H1 (cell line): ENCODE measurements around the gene RABIF. TPM values are rescaled to one million over a fixed set of nuclear protein-coding genes. Genes with fewer than 3 reads are reported as not detected.

ENCODE experiments used
- CTCF ChIA-PET: fragments of 300-600 bp; sonication (Branson Sonifier 250); formaldehyde crosslinking; loops from one replicate; lab custom pipeline; 2021; ENCODE audit not compliant: partially characterized antibody; lab: Charles Lee
- POLR2A ChIA-PET: fragments of 300-600 bp; sonication (Branson Sonifier 250); formaldehyde crosslinking; loops from one replicate; lab custom pipeline; 2021; ENCODE audit warnings: inconsistent platforms; ENCODE audit not compliant: partially characterized antibody; lab: Charles Lee
- DNase-seq, 2 experiments: peaks; one replicate each; pipeline versions ENCODE4 v3.0.0 to v3.0.0-alpha.2; 2010 to 2022; ENCODE audit warnings: low spot score in 2 of 2, low read depth in 1 of 2, mixed read lengths in 1 of 2
- FAIRE-seq: peaks from 2 replicates; lab custom pipeline; 2011; peaks lifted over from hg19 to GRCh38; lab: Jason Lieb, UNC
- H2AFZ ChIP-seq: 2 replicates; pipeline ENCODE4 v1.8.1; 2012; ENCODE audit warnings: low read length, inconsistent platforms
- H2AK5ac ChIP-seq: 2 replicates; pipeline ENCODE4 v1.6.1; 2013; ENCODE audit warnings: low read depth, low read length
- H2BK120ac ChIP-seq: replicated peaks from 2 replicates; pipeline ENCODE3; 2013; ENCODE audit warnings: low read depth, low read length, inconsistent platforms
- H2BK12ac ChIP-seq: 2 replicates; pipeline ENCODE4 v1.6.1; 2013; ENCODE audit warnings: low read depth, low read length
- H2BK15ac ChIP-seq: 2 replicates; pipeline ENCODE4 v1.6.1; 2013; ENCODE audit warnings: low read length
- H2BK20ac ChIP-seq: 2 replicates; pipeline ENCODE4 v1.6.1; 2013; ENCODE audit warnings: low read length
- H2BK5ac ChIP-seq: 2 replicates; pipeline ENCODE4 v1.6.1; 2013; ENCODE audit warnings: low read depth, low read length
- H3K14ac ChIP-seq: 2 replicates; pipeline ENCODE4 v1.6.1; 2013; ENCODE audit warnings: inconsistent platforms; ENCODE audit not compliant: insufficient read length
- H3K18ac ChIP-seq: 2 replicates; pipeline ENCODE4 v1.6.1; 2013; ENCODE audit warnings: low read length; ENCODE audit errors: extremely low read depth
- H3K23ac ChIP-seq: 2 replicates; pipeline ENCODE4 v1.6.1; 2013; ENCODE audit warnings: inconsistent platforms; ENCODE audit not compliant: insufficient read length
- H3K23me2 ChIP-seq: 2 replicates; pipeline ENCODE4 v1.6.1; 2013; ENCODE audit warnings: low read depth, low read length
- H3K27ac ChIP-seq: 2 replicates; pipeline ENCODE4 v1.6.1; 2011; ENCODE audit warnings: low read depth, low read length, inconsistent platforms
- H3K27me3 ChIP-seq, 4 experiments: replicated peaks in 1 of 4; 1 replicate in 1 of 4; 2 replicates in 3 of 4; pipeline versions ENCODE4 v1.6.1 to v1.8.1; 2011 to 2013; ENCODE audit warnings: low read length in 3 of 4, mild to moderate bottlenecking in 3 of 4, inconsistent platforms in 2 of 4, mixed read lengths in 2 of 4, moderate library complexity in 1 of 4; ENCODE audit not compliant: control insufficient read depth in 3 of 4, insufficient read depth in 3 of 4; ENCODE audit errors: extremely low read depth in 1 of 4
- H3K36me3 ChIP-seq, 4 experiments: 2 replicates each; pipeline versions ENCODE4 v1.6.1 to v1.8.1; 2011 to 2013; ENCODE audit warnings: mild to moderate bottlenecking in 4 of 4, low read length in 3 of 4, moderate library complexity in 2 of 4, control low read depth in 1 of 4, inconsistent platforms in 1 of 4; ENCODE audit not compliant: insufficient read depth in 4 of 4, control insufficient read depth in 2 of 4
- H3K4ac ChIP-seq: replicated peaks from 2 replicates; pipeline ENCODE3; 2013; ENCODE audit warnings: low read length, low read depth, mixed read lengths, inconsistent platforms; ENCODE audit not compliant: insufficient read length
- H3K4me1 ChIP-seq, 4 experiments: replicated peaks in 1 of 4; 1 replicate in 1 of 4; 2 replicates in 3 of 4; pipeline versions ENCODE4 v1.6.1 to v1.8.1; 2011 to 2013; ENCODE audit warnings: low read length in 3 of 4, inconsistent platforms in 2 of 4, mixed read lengths in 1 of 4; ENCODE audit not compliant: insufficient read depth in 4 of 4, control insufficient read depth in 3 of 4
- H3K4me2 ChIP-seq, 2 experiments: 2 replicates each; pipeline versions ENCODE4 v1.6.1 to v1.8.1; 2011 to 2013; ENCODE audit warnings: low read depth in 2 of 2, low read length in 2 of 2, control low read depth in 1 of 2, inconsistent platforms in 1 of 2, mild to moderate bottlenecking in 1 of 2; ENCODE audit not compliant: insufficient read depth in 1 of 2
- H3K4me3 ChIP-seq, 4 experiments: fragments of 200-600, 300-600 bp in 1 of 4; sonication (generic), shearing (Covaris generic), sonication (Bioruptor Twin) in 1 of 4; 2 replicates each; pipeline versions ENCODE4 v1.5.1 to v1.8.1; 2011 to 2016; ENCODE audit warnings: low read length in 4 of 4, low read depth in 3 of 4, control low read depth in 2 of 4, inconsistent platforms in 2 of 4, mild to moderate bottlenecking in 2 of 4, mixed read lengths in 1 of 4, moderate library complexity in 1 of 4; ENCODE audit not compliant: insufficient read depth in 2 of 4; ENCODE audit errors: extremely low read depth in 1 of 4
- H3K56ac ChIP-seq: replicated peaks from 2 replicates; pipeline ENCODE3; 2013; ENCODE audit warnings: low read depth, mild to moderate bottlenecking, mixed read lengths, low read length, inconsistent platforms; ENCODE audit not compliant: insufficient read length
- H3K79me1 ChIP-seq: 2 replicates; pipeline ENCODE4 v1.6.1; 2013; ENCODE audit warnings: low read depth, low read length, control low read depth
- H3K79me2 ChIP-seq, 2 experiments: 2 replicates each; pipeline versions ENCODE4 v1.6.1 to v1.8.1; 2012 to 2013; ENCODE audit warnings: low read length in 2 of 2, mild to moderate bottlenecking in 2 of 2, inconsistent platforms in 1 of 2; ENCODE audit not compliant: insufficient read depth in 2 of 2, control insufficient read depth in 1 of 2
- H3K9ac ChIP-seq, 4 experiments: replicated peaks in 1 of 4; 1 replicate in 1 of 4; 2 replicates in 3 of 4; pipeline versions ENCODE4 v1.6.1 to v1.8.1; 2011 to 2013; ENCODE audit warnings: low read depth in 3 of 4, low read length in 3 of 4, control low read depth in 2 of 4, mild to moderate bottlenecking in 2 of 4, moderate library complexity in 2 of 4, inconsistent platforms in 1 of 4; ENCODE audit errors: extremely low read depth in 1 of 4
- H3K9me3 ChIP-seq, 2 experiments: 2 replicates each; pipeline versions ENCODE4 v1.6.1 to v1.8.1; 2012 to 2013; ENCODE audit warnings: mild to moderate bottlenecking in 2 of 2, moderate library complexity in 2 of 2, control low read depth in 1 of 2, inconsistent platforms in 1 of 2, low read depth in 1 of 2, low read length in 1 of 2, mixed read lengths in 1 of 2; ENCODE audit not compliant: insufficient read depth in 2 of 2
- H4K20me1 ChIP-seq, 2 experiments: replicated peaks in 1 of 2; 2 replicates each; pipeline versions ENCODE3 to v1.8.1; 2011 to 2013; ENCODE audit warnings: inconsistent platforms in 2 of 2, low read length in 2 of 2, mild to moderate bottlenecking in 1 of 2; ENCODE audit not compliant: insufficient read depth in 2 of 2, control insufficient read depth in 1 of 2
- H4K5ac ChIP-seq: 2 replicates; pipeline ENCODE4 v1.6.1; 2013; ENCODE audit warnings: low read length, low read depth, mixed read lengths, inconsistent platforms; ENCODE audit not compliant: insufficient read length
- H4K8ac ChIP-seq: 2 replicates; pipeline ENCODE4 v1.8.0; 2013; ENCODE audit warnings: mild to moderate bottlenecking, moderate library complexity, low read length, inconsistent platforms; ENCODE audit not compliant: insufficient read depth; ENCODE audit errors: extremely low read depth
- H4K91ac ChIP-seq: replicated peaks from 2 replicates; pipeline ENCODE3; 2013; ENCODE audit warnings: low read length, mixed read lengths, inconsistent platforms; ENCODE audit not compliant: insufficient read length
- MAFK ChIP-seq: IDR thresholded peaks from 2 replicates; pipeline ENCODE4 v1.6.1; 2012; ENCODE audit warnings: low read depth, mild to moderate bottlenecking, improper control_type of control experiment, low read length
- WGBS, 2 experiments: shearing (Covaris generic) in 1 of 2; methylation state at CpG; one replicate each; pipeline versions ENCODE4 v1.1.6 to v1.1.7; 2013 to 2015; ENCODE audit warnings: low lambda C conversion rate in 2 of 2, mixed read lengths in 2 of 2, inconsistent platforms in 1 of 2, low coverage in 1 of 2, missing lambda C conversion rate in 1 of 2; ENCODE audit not compliant: insufficient replicate concordance in 2 of 2, insufficient coverage in 1 of 2, insufficient read length in 1 of 2; ENCODE audit errors: extremely low coverage in 1 of 2, missing lambda C conversion rate in 1 of 2; 5-methylcytosine and 5-hydroxymethylcytosine counted together
- polyA plus RNA-seq, 7 experiments: library from polyadenylated mRNA; depleted of rRNA in 3 of 7; stranded (reverse) in 5 of 7; unstranded in 2 of 7; fragments of >200 nt in 5 of 7; fragments of 200-250 nt in 2 of 7; gene quantifications; 1 replicate in 5 of 7; 2 replicates in 1 of 7; 4 replicates in 1 of 7; pipeline versions ENCODE4 v1.2.1 to v1.2.3, GENCODE V29; 2011 to 2013; ENCODE audit warnings: missing spikeins in 2 of 7, mixed read lengths in 2 of 7
- total RNA-seq: library from RNA; stranded (reverse); fragmentation: NEBNext Ultra II Directional; extraction: Animal tissue kit (Norgen Biotek cat#: 25700); gene quantifications from 2 replicates; pipeline ENCODE4 v1.2.1, GENCODE V29; 2021

Gene RABIF
- total and polyA plus RNA-seq, 2 of the 8 experiments (the other 6 are each of a cell fraction or from before 2014, with no cell fraction given), result 5.6 to 6.9 TPM

- H3K27ac ChIP-seq, result no peak overlapping the region
- H2BK12ac ChIP-seq, result no peak overlapping the region
- H3K56ac ChIP-seq, result no peak overlapping the region
- H4K5ac ChIP-seq, result no peak overlapping the region
- H3K9ac ChIP-seq, result no peak overlapping the region
- no peaks in the 10 kb centered on the region for H3K23me2 ChIP-seq
- H4K8ac ChIP-seq, result no peak overlapping the region
- H2AFZ ChIP-seq, result no peak overlapping the region
- H2BK5ac ChIP-seq, result no peak overlapping the region
- no peaks in the 10 kb centered on the region for H3K27me3 ChIP-seq
- no peak overlapping the region for H3K4me3 ChIP-seq
- WGBS, 2 experiments, result 91% methylated on average over 11 of the region's 11 CpGs; no CpG with 5 or more reads in 1 of the 2 experiments
- H4K20me1 ChIP-seq, result peaks cover 0 to 1% of the 10 kb centered on the region in 2 experiments
- no peaks in the 10 kb centered on the region for H3K79me2 ChIP-seq
- H3K4me2 ChIP-seq, result no peak overlapping the region
- ChIA-PET POLR2A (interaction anchor here (1.2 to 1.5 kb wide), 2 partner anchors 18 to 31 kb away, joined by 3 to 4 read pairs; no protein-coding TSS in a partner anchor), CTCF (interaction anchor here (0.6 to 4.6 kb wide), 3 partner anchors 10 to 375 kb away, joined by 4 to 24 read pairs (median 5); no protein-coding TSS in a partner anchor)
- FAIRE-seq, result no peak
- no peak overlapping the region for H2BK120ac ChIP-seq
- H3K18ac ChIP-seq, result no peak overlapping the region
- H3K4me1 ChIP-seq, result peaks cover 0 to 5% (median 0%) of the 10 kb centered on the region in 4 experiments; a peak in 1 of 7 replicates
- H3K4ac ChIP-seq, result no peak overlapping the region
- no peak overlapping the region for H2BK20ac ChIP-seq
- no peak overlapping the region for H4K91ac ChIP-seq
- H3K14ac ChIP-seq, result no peak overlapping the region
- no peak overlapping the region for H2BK15ac ChIP-seq
- H3K9me3 ChIP-seq, result no peaks in the 10 kb centered on the region
- H3K23ac ChIP-seq, result no peak overlapping the region
- no peaks in the 10 kb centered on the region for H3K36me3 ChIP-seq
- H3K79me1 ChIP-seq, result 0 out of 2 replicates have a peak, but pooled peaks cover 2% of the 10 kb centered on the region
- no peak overlapping the region for H2AK5ac ChIP-seq
- no peak for DNase-seq
- TF ChIP-seq MAFK, result no peak
Measured at GRCh38 chr1:202843081-202843480, 45.9 kb downstream of the RABIF start.
